Stomach smooth muscle (tissue), 2 donors: ENCODE results near the gene KLK10.

Source experiments
- H3K27ac ChIP-seq: one replicate; pipeline ENCODE4 v1.7.0; 2013; ENCODE audit warnings: mild to moderate bottlenecking, low read length, inconsistent platforms
- H3K27me3 ChIP-seq, 2 donors: one replicate each; pipeline ENCODE4 v1.7.0; 2013; ENCODE audit warnings: low read length in 2 of 2; ENCODE audit not compliant: insufficient read depth in 2 of 2, control insufficient read depth in 1 of 2
- H3K36me3 ChIP-seq, 2 donors: one replicate each; pipeline ENCODE4 v1.7.0; 2013; ENCODE audit warnings: low read length in 2 of 2; ENCODE audit not compliant: control insufficient read depth in 2 of 2, insufficient read depth in 2 of 2
- H3K4me1 ChIP-seq: one replicate; pipeline ENCODE4 v1.7.0; 2013; ENCODE audit warnings: low read length; ENCODE audit not compliant: control insufficient read depth, insufficient read depth
- H3K4me3 ChIP-seq, 2 donors: one replicate each; pipeline ENCODE4 v1.7.0; 2013; ENCODE audit warnings: low read length in 2 of 2
- H3K9ac ChIP-seq, 2 donors: one replicate each; pipeline ENCODE4 v1.7.0; 2013; ENCODE audit warnings: low read length in 2 of 2, mild to moderate bottlenecking in 1 of 2
- H3K9me3 ChIP-seq, 2 donors: one replicate each; pipeline ENCODE4 v1.7.0; 2013; ENCODE audit warnings: low read length in 2 of 2; ENCODE audit not compliant: control insufficient read depth in 2 of 2
- donor health status: healthy.
- donor health status: Pancreatic carcinoma.

The KLK10 gene

GRCh38 chr19:51014242-51014641 lies 5.3 kb downstream of the KLK10 start:
- Histone ChIP-seq H3K4me3 (no peak overlapping the region), H3K4me1 (peaks cover 3% of the 10 kb centered on the region), H3K9me3 (no peaks in the 10 kb centered on the region), H3K27ac (no peak overlapping the region), H3K36me3 (no peaks in the 10 kb centered on the region), H3K27me3 (peaks cover 35 to 44% of the 10 kb centered on the region in 2 donors), H3K9ac (no peak overlapping the region)

DNA sequence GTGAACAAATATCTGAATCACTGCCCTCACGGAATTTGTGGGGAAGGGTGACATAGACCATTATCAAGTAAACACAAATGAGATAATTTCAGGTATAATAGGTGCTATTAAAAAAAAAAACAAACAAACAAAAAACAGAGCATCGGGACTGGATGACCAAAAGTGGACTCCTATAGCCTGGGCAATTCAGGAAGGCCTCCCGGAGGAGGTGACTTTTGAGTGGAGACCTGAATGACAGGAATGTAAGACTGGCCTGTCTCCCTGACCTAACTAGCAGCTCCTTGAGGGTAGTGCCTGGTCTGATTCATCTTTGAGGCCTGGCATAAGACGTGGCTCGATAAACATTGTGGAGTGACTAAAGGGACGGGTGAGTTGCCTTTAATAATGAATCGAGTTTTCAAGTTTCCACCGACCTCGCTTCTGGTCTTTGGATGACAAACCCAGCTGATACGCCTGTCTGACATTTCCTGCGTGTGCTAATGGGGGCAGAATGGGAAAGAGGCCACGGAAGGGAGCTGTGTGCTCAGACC lies 6.8 kb downstream of the KLK10 start:
- Histone ChIP-seq H3K4me1 (no peaks in the 10 kb centered on the region), H3K27me3 (peaks cover 29 to 39% of the 10 kb centered on the region in 2 donors), H3K36me3 (no peaks in the 10 kb centered on the region), H3K9ac (no peak overlapping the region), H3K9me3 (no peaks in the 10 kb centered on the region), H3K27ac (no peak overlapping the region), H3K4me3 (no peak overlapping the region)

DNA sequence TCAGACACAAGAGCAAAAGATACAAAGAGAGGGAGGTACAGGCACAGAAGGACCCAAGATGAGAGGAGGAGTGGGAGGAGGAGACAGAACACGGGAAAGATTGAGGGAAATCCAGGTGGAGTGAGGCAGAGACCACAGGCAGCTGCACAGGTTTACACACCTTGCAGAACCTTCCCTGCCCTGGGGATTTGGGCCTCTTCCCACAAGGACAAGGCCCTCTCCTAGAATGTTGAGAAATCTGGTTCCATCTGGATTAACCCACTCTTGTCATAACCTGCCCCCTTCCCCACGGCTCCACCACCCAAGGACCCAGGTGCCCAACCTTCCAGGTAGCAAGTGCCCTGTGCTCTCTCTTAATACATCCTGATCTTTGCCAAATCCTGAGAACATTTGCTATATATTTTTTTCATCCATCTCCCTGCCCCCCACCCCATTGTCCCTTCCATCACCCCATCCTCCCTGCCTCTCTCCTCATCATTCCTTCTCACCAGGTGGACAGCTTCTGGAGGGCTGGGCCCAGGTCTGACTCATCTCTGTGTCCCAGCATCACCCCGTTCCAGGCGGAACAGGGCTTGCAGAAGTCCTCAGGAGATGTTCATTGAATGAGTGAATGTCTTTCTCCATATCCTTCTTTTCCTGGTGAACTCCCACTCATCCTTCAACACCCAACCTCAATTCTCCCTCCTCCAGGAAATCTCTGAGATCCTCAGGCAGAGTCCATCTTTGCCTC lies 9.3 kb downstream of the KLK10 start:
- Histone ChIP-seq H3K27ac (no peak overlapping the region), H3K4me1 (no peaks in the 10 kb centered on the region), H3K4me3 (no peak overlapping the region), H3K36me3 (no peaks in the 10 kb centered on the region), H3K9me3 (no peaks in the 10 kb centered on the region), H3K9ac (no peak overlapping the region), H3K27me3 (peaks cover 12 to 33% of the 10 kb centered on the region in 2 donors)

DNA sequence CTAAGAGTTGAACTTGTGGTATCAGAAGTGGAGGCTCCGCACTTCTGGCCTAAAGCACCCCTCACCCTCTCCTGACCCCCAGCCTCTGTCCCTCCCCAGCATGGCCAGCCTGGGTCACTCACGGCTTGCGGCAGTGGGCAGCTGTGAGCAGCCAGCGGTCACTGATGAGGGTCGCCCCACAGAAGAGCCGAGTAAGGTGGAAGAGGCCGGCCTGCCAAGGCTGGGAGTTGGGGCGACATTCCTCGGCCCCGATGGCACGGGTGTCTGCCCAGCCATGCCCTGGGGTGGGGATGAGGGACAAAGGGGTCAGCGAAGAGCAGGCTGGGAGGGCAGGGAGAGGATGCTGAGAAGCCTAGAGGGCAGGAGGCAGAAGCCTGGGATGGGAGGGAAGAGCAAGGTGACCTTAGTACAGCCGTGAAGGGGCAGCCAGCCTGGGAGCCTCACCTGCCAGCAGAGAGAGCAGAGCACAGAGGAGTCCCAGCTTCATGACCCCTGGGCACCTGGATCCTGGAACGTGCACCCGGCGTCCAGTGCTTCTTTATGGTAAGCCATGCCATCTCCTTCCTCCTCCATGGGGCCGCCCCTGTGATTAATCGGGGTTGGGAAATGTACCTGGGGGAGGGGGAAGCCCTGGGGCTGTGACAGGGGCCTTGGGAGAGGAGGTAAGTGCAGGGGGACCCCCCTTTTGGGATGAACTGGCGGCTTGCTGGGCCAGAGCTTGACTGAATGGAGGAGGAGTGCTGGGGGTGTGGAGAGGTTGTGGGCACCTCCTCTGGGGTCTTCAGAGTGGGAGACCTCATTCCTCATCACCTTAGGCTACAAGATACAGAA lies 10.2 kb downstream of the KLK10 start:
- Histone ChIP-seq H3K27me3 (peaks cover 10 to 25% of the 10 kb centered on the region in 2 donors), H3K27ac (no peak overlapping the region)

GRCh38 chr19:51007488-51007887 lies 12.0 kb downstream of the KLK10 start:
- Histone ChIP-seq H3K4me3 (no peak overlapping the region), H3K4me1 (no peaks in the 10 kb centered on the region), H3K36me3 (no peaks in the 10 kb centered on the region), H3K27me3 (peaks cover 17 to 22% of the 10 kb centered on the region in 2 donors), H3K9ac (no peak overlapping the region), H3K9me3 (no peaks in the 10 kb centered on the region), H3K27ac (no peak overlapping the region)

More for the DNA sequence above, 10.2 kb downstream of the KLK10 start:
- no peaks in the 10 kb centered on the region for H3K9me3 ChIP-seq
- no peak overlapping the region for H3K9ac ChIP-seq
- H3K4me3 ChIP-seq: no peak overlapping the region
- no peaks in the 10 kb centered on the region for H3K4me1 ChIP-seq
- H3K36me3 ChIP-seq: no peaks in the 10 kb centered on the region

GRCh38 chr19:51006406-51006805 lies 13.1 kb downstream of the KLK10 start:
- H3K4me1 ChIP-seq: no peaks in the 10 kb centered on the region
- no peak overlapping the region for H3K9ac ChIP-seq
- no peak overlapping the region for H3K4me3 ChIP-seq
- peaks cover 25 to 26% of the 10 kb centered on the region in 2 donors for H3K27me3 ChIP-seq
- no peaks in the 10 kb centered on the region for H3K9me3 ChIP-seq
- H3K27ac ChIP-seq: no peak overlapping the region
- no peaks in the 10 kb centered on the region for H3K36me3 ChIP-seq

DNA sequence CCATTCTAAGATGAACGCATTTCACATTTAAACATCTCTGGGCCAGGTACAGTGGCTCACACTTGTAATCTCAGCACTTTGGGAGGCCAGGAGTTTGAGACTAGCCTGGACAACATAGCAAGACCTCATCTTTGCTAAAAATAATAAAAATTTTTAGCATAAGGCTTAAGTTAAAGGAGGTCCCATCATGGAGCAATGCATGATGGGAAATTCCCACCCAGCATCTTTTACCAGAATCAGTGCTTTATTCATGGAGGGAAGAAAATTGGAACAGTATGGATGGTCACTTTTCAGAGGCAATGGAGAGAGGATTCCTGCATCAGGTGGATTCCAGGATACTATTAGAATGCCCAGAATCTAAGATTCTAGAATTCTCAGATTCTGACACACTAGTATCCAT lies 14.3 kb downstream of the KLK10 start:
- H3K36me3 ChIP-seq: no peaks in the 10 kb centered on the region
- H3K9me3 ChIP-seq: no peaks in the 10 kb centered on the region
- H3K27ac ChIP-seq: no peak overlapping the region
- no peak overlapping the region for H3K9ac ChIP-seq
- no peak overlapping the region for H3K4me3 ChIP-seq
- no peaks in the 10 kb centered on the region for H3K4me1 ChIP-seq
- peaks cover 31% of the 10 kb centered on the region in 2 donors for H3K27me3 ChIP-seq

- H3K27me3 ChIP-seq: peaks cover 29 to 30% of the 10 kb centered on the region in 2 donors
- no peaks in the 10 kb centered on the region for H3K36me3 ChIP-seq
Measured at GRCh38 chr19:51003316-51003715, 16.2 kb downstream of the KLK10 start.

DNA sequence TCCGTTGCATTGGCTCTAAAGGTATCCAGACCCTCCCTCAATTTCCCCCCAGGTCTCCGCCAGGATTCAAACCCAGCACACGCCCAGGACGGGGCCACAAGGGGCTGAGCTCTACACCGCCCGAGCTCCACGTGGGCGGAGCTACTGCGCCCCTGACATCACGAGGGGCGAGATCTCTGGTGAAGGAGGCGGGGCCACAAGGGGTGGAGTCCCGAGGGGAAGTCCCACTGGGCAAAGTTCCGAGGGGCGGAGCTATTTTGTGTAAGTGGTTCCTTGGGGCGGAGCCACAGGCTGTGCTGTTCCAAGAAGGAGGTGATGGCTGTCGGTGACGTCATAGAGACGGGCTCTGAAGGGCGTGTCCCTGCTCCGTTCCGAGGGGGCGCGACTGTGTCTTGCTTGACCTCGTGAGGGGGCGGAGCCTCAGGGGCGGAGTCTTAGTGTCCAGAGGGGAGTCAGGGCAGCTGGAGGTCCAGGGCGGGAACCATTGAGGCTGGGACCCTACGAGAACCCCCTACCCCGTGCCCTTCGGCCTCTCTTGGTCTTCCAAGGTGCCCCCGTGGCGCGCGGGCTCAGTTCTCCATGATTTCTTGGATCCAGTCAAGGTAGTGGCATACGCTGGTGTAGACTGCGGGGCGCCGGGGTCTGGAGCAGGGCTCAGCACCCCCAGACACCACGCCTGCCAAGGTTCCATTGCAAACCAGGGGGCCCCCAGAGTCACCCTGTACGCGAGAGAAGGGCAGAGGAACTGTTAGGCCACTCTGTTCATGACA lies 16.8 kb downstream of the KLK10 start:
- no peak overlapping the region for H3K27ac ChIP-seq
- peaks cover 30 to 32% of the 10 kb centered on the region in 2 donors for H3K27me3 ChIP-seq
- no peak overlapping the region for H3K9ac ChIP-seq
- no peak overlapping the region for H3K4me3 ChIP-seq
- no peaks in the 10 kb centered on the region for H3K9me3 ChIP-seq
- H3K36me3 ChIP-seq: no peaks in the 10 kb centered on the region
- no peaks in the 10 kb centered on the region for H3K4me1 ChIP-seq

More at GRCh38 chr19:51003316-51003715, 16.2 kb downstream of the KLK10 start:
- no peaks in the 10 kb centered on the region for H3K4me1 ChIP-seq
- H3K4me3 ChIP-seq: no peak overlapping the region
- no peak overlapping the region for H3K9ac ChIP-seq
- no peak overlapping the region for H3K27ac ChIP-seq
- H3K9me3 ChIP-seq: no peaks in the 10 kb centered on the region

- no peak overlapping the region for H3K4me3 ChIP-seq
- H3K4me1 ChIP-seq: no peaks in the 10 kb centered on the region
- no peaks in the 10 kb centered on the region for H3K9me3 ChIP-seq
- H3K27me3 ChIP-seq: peaks cover 28 to 30% of the 10 kb centered on the region in 2 donors
- no peak overlapping the region for H3K27ac ChIP-seq
- no peaks in the 10 kb centered on the region for H3K36me3 ChIP-seq
- no peak overlapping the region for H3K9ac ChIP-seq
Measured at GRCh38 chr19:51002089-51002532, 17.4 kb downstream of the KLK10 start.
